GM19035 (cell line): ENCODE data around the gene UBL5.
"Not testable (repeated sequence)": the region's sequence is repeated elsewhere in the genome, so short reads cannot be mapped to it uniquely, and the experiment has no call there.

Source experiments
- ATAC-seq: cut with Tn5 transposase; IDR thresholded peaks from one replicate; pipeline ENCODE4 v1.9.1; 2021; ENCODE audit not compliant: unreplicated experiment

Gene UBL5

DNA sequence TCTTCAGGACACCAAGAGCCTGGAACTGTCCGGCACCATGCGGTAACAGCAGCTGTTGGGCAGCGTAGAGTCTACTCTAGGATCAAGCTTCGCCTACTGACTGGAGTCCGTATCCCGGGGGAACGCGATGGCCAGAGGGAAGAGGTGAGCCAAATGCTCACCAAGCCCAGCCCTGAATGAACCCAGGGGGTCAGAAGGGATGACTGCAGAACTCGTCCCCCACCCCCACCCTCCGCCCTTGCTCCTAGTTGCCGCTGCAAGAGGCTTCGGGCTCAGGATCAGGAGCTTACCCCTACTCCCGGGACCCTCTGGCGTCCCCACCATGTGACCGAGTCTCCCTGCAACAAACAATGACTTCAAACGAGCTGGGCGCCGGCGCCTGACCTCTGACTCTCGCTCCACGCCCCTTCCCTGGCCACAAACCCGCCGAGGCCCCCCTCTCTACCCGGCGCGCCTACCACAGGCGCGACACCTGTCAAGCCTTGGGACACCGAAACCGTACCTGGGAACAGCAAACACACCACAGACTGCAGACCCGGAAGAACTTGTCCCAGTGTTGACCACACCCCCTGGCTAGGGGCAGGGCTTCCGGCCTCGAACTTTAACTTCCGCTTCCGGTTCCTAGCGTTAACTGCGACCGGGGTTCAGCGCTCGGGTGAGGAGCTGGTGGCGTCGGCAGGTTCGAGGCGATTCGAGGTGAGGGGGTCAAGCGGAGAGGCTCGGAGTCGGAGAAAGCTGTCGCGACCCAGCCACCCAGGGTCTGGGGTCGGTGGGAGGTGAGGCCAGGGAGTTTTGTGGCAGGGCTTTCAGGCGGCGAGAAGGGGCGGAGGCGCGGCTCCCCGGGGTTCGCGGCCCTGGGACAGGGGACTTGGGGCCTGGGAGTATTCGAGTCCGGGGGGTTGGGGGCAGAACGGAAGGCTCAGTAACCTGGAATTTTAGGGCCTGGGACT, at the start of gene UBL5:
Gene UBL5 (plus strand): TSS at position 630 of the 950 bp plus-strand sequence. CDS start 420 bp downstream, outside the sequence.
- ATAC-seq = peak; percentile 89

DNA sequence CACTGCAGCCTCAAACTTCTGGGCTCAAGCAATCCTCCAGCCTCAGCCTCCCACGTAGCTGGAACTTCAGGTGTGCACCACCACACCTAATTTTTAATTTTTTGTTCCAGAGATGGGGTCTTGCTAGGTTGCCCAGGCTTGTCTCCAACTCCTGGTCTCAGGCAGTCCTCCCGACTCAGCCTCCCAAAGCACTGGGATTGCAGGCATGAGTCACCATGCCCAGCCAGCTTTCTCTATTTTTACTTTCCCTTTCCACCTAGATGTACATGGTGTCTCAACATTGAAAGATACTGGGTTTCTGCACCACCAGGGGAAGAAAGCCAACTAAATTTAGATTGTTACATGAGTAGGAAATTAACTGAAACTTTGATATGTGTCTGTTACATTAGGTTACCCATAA, 45.4 kb upstream of the UBL5 start:
- ATAC-seq = no peak

DNA sequence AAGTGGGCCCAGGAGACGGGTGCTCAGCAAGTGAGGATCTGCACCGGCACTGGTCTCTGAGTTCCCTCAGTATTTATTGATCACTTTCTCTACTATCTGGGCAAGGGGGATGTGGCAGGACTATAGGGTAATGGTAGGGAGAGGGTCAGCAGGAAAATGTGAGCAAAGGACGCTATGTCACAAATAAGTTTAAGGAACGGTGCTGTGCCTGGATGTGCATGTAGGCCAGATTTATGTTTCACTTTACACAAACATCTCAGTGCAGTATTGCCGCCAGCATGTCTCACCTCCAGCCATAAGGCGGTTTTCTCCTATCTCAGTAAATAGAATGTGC, 43.6 kb upstream of the UBL5 start:
- ATAC-seq = not testable (repeated sequence)

DNA sequence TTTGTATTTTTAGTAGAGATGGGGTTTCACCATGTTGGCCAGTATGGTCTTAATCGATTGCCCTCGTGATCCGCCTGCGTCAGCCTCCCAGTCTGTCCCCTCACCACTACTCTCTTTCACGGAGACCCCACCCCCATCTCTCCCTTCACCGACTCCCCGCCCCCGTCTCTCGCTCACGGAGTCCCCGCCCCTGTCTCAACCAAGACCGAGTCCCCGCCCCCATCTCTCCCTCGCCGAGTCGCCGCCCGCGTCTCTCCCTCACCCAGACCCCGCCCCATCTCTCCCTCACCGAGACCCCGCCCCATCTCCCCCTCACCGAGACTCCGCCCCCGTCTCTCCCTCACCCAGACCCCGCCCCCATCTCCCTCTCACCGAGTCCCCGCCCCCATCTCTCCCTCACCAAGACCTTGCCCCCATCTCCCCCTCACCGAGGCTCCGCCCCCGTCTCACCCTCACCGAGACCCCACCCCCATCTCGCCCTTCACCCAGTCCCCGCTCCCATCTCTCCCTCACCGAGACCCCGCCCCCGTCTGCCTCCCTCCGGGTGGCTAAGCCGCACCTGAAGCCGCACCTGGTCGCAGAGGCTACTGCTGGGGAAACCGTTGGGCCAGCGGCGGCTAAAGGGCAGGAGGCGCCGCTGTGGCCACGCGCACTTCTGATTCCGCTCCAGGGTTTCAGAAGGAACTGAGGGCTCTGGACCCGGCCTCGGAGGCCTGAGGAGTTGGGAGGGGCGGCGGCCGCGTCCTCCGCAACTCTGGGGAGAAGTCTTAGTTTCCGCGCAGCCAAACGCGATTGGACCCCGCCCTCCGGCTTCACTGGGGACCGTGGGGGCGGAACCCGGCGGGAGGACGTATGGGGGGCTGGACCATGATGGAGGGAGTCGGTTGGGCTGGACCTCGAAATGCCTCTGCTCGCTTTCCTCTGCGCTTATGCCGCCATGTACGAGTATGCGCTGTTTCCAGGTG, 42.1 kb upstream of the UBL5 start:
- peak; percentile 70 for ATAC-seq

DNA sequence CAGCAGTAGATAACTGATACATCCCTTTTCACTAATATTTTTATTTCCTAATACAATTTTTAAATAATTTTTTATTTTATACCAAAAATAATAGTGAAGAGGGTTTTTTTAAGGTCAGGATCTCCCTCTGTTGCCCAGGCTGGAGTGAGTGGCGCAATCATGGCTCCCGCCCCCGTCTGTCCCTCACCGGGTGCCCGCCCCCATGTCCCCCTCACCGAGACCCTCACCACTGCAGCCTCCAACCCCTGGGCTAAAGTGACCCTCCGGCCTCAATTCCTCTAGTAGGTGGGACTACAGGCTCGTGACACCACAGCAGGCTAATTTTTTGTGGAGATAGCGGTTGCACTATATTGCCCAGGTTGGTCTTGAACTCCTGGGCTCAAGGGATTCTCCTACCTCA, 41.4 kb upstream of the UBL5 start:
- no peak for ATAC-seq

DNA sequence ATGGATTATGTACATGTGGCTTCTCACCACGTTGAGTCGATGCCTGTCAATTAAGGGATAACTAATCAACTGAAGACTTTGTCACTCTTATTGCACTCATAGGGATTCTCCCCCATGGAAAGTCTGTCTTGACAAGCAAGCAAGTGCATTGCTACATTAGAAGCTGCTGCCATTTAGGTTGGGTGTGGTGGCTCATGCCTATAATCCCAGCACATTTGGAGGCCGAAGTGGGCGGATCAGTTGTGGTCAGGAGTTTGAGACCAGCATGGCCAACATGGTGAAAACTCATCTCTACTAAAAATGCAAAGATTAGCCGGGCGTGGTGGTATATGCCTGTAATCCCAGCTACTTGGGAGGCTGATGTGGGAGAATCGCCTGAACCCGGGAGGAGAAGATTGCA, 40.9 kb upstream of the UBL5 start:
- ATAC-seq = no peak

DNA sequence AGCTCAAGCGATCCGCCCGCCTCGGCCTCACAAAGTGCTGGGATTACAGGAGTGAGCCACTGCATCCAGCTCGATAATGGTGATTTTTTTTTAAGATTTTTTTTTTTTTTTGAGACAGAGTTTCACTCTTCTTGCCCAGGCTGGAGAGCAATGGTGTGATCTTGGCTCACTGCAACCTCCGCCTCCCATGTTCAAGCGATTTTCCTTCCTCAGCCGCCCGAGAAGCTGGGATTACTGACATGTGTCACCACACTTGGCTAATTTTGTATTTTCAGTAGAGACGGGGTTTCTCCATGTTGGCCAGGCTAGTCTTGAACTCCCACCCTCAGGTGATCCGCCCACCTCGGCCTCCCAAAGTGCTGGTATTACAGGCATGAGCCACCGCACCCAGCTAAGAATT, 39.1 kb upstream of the UBL5 start:
- ATAC-seq = not testable (repeated sequence)

DNA sequence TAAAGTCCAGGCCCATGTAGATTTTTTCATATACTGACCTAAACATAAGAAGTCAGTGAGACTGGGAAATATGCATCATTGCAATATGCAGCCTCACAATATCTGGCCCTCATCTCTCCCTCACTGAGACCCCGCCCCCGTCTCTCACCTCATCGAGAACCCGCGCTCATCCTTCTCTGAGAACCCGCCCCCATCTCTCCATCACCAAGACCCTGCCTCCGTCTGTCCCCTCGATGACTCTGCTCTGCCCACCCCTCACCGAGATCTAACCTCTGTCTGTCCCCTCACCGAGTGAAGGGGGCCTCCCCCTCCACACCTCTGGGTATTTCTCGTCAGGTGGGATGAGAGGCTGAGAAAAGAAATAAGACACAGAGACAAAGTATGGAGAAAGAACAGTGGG, 38.7 kb upstream of the UBL5 start:
- ATAC-seq = no peak

DNA sequence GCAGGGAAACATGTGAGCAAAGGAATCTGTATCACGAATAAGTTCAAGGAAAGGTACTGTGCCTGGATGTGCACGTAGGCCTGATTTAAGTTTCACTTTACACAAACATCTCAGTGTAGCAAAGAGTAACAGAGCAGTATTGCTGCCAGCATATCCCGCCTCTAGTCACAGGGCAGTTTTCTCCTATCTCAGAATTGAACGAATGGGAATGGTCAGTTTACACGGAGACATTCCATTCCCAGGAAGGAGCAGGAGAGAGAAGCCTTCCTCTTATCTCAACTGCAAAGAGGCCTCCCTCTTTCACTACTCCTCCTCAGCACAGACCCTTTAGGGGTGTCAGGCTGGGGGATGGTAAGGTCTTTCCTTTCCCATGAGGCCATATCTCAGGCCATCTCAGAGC, 38.1 kb upstream of the UBL5 start:
- ATAC-seq = not testable (repeated sequence)

DNA sequence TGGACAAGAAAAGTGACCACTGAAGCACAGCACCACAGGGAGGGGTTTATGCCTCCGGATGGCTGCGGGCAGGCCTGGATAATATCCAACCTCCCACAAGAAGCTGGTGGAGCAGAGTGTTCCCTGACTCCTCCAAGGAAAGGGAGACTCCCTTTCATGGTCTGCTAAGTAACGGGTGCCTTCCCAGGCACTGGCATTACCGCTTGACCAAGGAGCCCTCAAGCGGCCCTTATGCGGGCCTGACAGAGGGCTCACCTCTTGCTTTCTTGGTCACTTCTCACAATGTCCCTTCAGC, 36.7 kb upstream of the UBL5 start:
- not testable (repeated sequence) for ATAC-seq

DNA sequence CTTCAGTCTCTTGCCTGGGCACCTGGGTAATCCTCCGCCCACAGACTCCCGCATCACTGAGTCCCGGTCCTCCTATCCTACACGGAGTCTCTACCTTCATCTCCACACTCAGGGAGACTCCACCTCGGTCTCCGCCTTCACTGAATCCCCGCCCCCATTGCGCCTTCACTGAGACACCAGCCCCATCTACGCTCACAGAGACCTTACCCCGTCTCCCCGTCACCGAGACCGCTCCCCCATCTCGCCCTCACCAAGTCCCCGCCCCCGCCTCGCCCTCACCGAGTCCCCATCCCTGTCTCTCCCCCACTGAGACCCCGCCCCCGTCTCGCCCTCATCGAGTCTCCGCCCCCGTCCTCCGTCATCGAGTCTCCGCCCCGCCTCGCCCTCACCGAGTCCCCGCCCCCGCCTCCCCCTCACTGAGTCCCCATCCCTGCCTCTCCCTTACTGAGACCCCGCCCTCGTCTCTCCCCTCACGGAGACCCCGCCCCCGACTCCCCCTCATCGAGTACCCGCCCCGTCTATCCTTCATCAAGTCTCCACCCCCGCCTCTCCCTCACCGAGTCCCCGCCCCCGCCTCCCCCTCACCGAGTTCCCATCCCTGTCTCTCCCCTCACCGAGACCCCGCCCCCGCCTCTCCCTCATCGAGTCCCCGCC, 36.0 kb upstream of the UBL5 start:
- ATAC-seq = no peak

DNA sequence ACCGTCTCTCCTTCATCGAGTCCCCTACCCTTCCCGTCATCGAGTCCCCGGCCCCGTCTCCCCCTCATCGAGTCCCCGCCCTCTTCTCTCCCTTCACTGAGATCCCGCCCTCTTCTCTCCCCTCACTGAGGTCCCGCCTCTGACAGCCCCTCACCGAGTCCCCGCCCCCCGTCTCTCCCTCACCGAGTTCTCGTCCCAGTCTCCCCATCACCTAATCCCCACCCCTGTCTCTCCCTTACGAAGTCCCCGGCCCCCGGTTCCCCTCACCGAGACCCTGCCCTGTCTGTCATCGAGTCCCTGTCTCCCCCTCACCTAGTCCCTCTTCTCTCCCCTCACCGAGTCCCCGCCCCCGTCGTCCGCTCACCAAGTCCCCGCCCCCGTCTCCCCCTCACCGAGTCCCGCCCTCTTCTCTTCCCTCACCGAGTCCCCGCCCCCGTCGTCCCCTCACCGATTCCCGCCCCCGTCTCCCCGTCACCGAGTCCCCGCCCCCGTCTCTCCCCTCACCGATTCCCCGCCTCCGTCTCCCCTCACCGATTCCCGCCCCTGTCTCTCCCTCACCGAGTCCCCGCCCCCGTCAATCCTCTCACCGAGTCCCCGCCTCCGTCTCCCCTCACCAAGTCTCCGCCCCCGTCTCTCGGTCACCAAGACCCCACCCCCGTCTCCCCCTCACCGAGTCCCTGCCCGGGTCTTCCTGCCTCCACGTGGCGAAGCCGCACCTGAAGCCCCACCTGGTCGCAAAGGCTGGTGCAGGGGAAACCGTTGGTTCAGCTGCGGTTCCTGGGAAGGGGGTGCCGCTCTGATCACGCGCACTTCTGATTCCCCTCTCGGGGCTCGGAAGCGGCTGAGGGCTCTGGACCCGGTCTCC, 35.3 kb upstream of the UBL5 start:
- no peak for ATAC-seq

DNA sequence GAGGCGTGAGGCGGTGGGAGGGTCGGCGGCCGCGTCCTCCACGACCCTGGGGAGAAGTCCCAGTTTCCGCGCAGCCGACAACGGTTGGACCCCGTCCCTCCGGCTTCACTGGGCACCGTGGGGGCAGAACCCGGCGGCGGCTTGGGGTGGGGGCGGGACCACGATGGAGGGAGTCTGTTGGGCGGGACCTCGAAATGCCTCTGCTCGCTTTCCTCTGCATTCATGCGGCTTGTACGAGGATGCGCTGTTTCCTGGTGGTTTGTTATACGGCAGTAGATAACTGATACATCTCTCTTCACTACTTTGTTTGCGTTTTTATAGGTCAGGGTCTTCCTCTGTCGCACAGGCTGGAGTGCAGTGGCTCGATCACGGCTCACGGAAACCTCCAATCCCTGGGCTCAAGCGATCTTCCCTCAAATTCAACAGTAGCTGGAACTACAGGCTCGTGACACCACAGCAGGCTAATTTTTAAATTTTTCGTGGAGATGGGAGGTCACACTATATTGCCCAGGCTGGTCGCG, 34.6 kb upstream of the UBL5 start:
- no peak for ATAC-seq

DNA sequence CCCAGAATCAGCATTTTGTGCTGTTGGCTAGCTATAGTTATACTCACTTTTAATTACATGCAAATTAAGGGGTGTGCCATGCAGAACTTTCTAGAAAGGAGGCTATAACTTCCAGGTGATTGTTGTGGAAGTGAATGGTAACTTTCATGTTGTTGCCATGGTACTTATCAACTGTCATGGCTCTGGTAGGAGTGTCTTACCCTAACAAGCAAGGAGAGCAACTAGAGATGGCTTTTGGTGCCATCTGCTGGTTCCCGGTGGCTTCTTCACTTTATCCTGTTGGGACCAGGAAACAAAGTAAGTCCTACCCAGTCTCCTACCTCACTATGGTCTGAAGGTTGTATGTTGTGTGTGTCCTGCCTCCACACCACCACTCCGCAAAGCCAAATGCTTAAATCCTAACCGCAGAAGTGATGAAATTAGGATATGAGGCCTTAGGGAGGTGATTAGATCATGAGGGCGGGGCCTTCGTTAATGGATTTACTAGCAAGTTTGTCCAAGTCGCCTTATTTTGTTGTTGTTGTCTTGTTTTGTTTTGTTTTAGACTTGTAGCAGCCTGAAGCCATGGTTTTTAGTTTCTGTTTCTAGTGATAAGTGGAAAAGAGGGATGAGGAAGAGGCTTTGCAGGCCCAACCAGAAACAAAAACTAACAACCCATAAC, 31.5 kb upstream of the UBL5 start:
- ATAC-seq = no peak

DNA sequence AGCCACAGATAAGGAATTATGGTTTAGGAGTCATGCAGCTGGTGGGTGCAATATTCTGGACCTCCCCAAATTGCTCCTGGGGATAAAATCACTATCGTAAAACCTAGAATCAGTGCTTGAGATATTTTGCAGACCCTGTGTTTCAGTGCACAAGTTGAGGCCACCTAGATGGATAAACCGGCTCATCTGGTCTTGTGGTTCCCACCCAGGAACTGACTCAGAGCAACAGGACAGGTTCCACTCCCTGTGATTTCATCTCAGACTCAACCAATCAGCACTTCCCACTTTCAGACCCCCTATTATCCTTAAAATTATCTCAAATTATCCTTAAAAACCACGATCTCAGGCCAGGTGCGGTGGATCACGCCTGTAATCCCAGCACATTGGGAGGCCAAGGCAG, 29.8 kb upstream of the UBL5 start:
- no peak for ATAC-seq

DNA sequence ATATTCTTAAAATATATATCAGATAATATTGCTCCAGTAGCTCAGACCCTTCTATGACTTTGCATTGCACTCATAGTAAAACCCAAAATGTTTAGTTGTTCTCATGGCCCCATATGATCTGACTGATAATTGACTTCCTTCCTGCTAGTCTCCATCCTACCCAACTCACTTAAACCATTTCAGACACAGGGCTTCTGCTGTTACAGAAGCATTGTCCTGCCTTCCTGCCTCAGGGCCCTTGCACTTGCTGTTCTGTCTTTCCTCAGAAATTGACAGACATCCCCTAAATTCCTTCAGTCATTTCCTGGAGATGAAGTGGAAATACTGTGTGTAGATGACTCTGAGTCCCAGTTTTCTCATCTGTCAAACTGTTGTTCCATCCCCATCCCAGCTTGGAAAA, 28.6 kb upstream of the UBL5 start:
- no peak for ATAC-seq

DNA sequence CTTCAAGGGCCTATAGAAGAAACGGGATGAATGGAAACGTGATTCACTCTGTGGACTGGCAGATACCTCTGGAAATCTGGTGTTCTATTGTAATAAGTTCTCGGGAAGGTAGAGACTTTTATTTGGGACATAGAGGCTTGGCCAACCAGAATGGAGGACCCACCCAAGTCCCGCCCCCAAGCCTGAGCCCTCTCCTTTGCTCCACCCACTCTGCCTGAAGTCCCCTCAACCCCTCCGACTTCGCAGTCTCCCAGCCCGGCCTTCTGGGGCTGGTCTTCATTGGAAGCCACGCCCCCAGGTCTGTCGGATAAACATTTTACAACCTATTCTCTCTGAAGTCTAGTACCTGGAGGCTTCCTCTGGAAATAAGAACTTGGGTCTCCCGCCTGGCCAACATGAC, 25.7 kb upstream of the UBL5 start:
- no peak for ATAC-seq

DNA sequence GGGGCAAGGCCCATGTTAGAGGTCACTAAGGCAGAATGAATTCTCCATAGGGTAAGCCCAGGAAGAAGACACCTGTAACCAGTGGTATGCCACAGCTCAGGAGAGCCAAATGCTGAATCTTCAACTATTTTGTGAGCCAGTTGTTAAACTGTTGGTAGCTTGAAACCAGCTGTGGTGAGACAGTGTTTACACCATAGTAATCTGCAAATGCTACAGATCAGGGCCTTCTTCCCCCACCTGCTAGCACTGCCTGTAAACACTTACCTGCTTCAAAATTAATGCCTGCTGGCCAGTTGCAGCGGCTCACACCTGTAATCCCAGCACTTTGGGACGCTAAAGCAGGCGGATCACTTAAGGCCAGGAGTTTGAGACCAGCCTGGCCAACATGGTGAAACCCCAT, 20.9 kb upstream of the UBL5 start:
- ATAC-seq = no peak

DNA sequence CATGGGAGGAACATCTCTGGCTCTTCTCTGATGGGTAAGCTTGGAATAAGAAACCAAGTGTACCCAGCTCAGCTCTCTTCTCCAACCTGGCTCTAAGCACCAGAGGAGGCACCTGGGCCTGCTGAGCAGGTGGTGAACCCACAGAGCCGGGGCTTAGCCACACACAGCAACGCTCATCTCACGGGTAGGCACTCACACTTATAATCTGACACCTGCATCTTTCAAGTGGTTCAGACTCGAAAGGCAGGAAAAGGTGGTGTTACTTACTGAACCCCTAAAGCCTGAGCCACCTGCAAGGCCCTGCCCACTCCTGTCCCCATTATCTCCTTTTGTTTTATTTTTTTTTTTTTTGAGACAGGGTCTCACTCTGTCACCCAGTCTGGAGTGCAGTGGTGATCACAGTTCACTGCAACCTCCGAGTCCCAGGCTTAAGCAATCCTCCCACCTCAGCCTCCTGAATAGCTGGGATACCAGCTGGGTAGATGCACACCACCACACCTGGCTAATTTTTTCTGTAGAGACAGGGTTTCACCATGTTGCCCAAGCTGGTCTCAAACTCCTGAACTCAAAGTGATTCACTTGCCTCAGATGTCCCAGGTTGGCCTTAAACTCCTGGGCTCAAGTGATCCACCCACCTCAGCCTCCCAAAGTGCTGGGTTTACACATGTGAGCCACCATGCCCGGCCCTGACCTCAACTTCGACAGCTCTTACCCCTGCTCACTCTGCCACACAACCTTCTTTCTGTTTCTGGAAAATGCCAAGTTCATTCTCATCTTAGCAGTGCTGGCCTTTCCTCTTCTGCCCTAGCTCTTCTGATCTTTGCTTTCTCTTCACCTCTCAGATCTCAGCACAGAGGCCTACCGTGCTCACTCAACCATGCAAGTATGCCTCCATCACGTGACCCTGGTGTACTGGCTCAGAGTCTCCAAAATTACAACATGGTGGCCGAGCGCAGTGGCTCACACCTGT, 18.6 kb upstream of the UBL5 start:
- ATAC-seq = no peak
